HEK293T (cell line): Measurements from ENCODE around the gene NRTN.
A peak's percentile ranks its signal among the peaks of the same experiment; 100 is the strongest.

Experiments used
- CTCF ChIA-PET: fragments of 350-600 bp; formaldehyde crosslinking; extraction: SDS; loops from one replicate; lab custom pipeline; 2021; ENCODE audit warnings: antibody characterized with exemption, inconsistent platforms; lab: Yijun Ruan, JAX
- POLR2A ChIA-PET: fragments of 350-600 bp; formaldehyde crosslinking; extraction: SDS; loops from one replicate; lab custom pipeline; 2020; ENCODE audit warnings: antibody characterized with exemption, inconsistent platforms; lab: Yijun Ruan, JAX
- DNase-seq: peaks from one replicate; pipeline ENCODE4 v3.0.0; 2012; ENCODE audit warnings: mixed read lengths; ENCODE audit errors: extremely low spot score
- ARNT ChIP-seq: fragments of 450-650 bp; IDR thresholded peaks from 2 replicates; pipeline ENCODE4 v1.6.1; 2017; ENCODE audit warnings: mild to moderate bottlenecking
- BHLHE40 ChIP-seq: fragments of 450-650 bp; IDR thresholded peaks from 2 replicates; pipeline ENCODE4 v1.6.1; 2016; ENCODE audit warnings: mild to moderate bottlenecking, moderate library complexity, borderline replicate concordance
- CTBP1 ChIP-seq: fragments of 450-650 bp; IDR thresholded peaks from 2 replicates; pipeline ENCODE4 v1.6.1; 2016; ENCODE audit warnings: borderline replicate concordance
- ELF4 ChIP-seq: fragments of 450-650 bp; IDR thresholded peaks from 2 replicates; pipeline ENCODE4 v1.6.1; 2017; ENCODE audit warnings: antibody characterized with exemption
- FOXA1 ChIP-seq: fragments of 450-650 bp; IDR thresholded peaks from 2 replicates; pipeline ENCODE4 v1.6.1; 2016; ENCODE audit warnings: mild to moderate bottlenecking
- FOXK2 ChIP-seq: fragments of 450-650 bp; IDR thresholded peaks from 2 replicates; pipeline ENCODE4 v1.6.1; 2016; ENCODE audit warnings: mild to moderate bottlenecking
- FOXM1 ChIP-seq: fragments of 450-650 bp; IDR thresholded peaks from 2 replicates; pipeline ENCODE4 v1.6.1; 2017; ENCODE audit warnings: mild to moderate bottlenecking, borderline replicate concordance
- HDGF ChIP-seq: fragments of 450-650 bp; IDR thresholded peaks from 2 replicates; pipeline ENCODE4 v1.6.1; 2017; ENCODE audit warnings: antibody characterized with exemption, borderline replicate concordance
- L3MBTL2 ChIP-seq: fragments of 450-650 bp; conservative IDR thresholded peaks from 2 replicates; pipeline ENCODE4 v1.6.1; 2016; ENCODE audit warnings: mild to moderate bottlenecking
- LEF1 ChIP-seq: fragments of 450-650 bp; IDR thresholded peaks from 2 replicates; pipeline ENCODE4 v1.6.1; 2017; ENCODE audit warnings: mild to moderate bottlenecking, borderline replicate concordance
- NFRKB ChIP-seq: fragments of 450-650 bp; IDR thresholded peaks from 2 replicates; pipeline ENCODE4 v1.6.1; 2016; ENCODE audit warnings: mild to moderate bottlenecking, moderate library complexity
- SP1 ChIP-seq: fragments of 450-650 bp; IDR thresholded peaks from 2 replicates; pipeline ENCODE4 v1.6.1; 2017
- SUZ12 ChIP-seq: fragments of 450-650 bp; IDR thresholded peaks from 2 replicates; pipeline ENCODE4 v1.6.1; 2016; ENCODE audit warnings: mild to moderate bottlenecking
- TARDBP ChIP-seq: fragments of 450-650 bp; IDR thresholded peaks from 2 replicates; pipeline ENCODE4 v1.6.1; 2016
- ZNF384 ChIP-seq: fragments of 450-650 bp; IDR thresholded peaks from 2 replicates; pipeline ENCODE4 v1.6.1; 2016
- TF ChIP-seq, protein P1 (sequence below): fragments of 450-650 bp; IDR thresholded peaks from 2 replicates; pipeline ENCODE4 v1.6.1; 2016

The NRTN gene

DNA sequence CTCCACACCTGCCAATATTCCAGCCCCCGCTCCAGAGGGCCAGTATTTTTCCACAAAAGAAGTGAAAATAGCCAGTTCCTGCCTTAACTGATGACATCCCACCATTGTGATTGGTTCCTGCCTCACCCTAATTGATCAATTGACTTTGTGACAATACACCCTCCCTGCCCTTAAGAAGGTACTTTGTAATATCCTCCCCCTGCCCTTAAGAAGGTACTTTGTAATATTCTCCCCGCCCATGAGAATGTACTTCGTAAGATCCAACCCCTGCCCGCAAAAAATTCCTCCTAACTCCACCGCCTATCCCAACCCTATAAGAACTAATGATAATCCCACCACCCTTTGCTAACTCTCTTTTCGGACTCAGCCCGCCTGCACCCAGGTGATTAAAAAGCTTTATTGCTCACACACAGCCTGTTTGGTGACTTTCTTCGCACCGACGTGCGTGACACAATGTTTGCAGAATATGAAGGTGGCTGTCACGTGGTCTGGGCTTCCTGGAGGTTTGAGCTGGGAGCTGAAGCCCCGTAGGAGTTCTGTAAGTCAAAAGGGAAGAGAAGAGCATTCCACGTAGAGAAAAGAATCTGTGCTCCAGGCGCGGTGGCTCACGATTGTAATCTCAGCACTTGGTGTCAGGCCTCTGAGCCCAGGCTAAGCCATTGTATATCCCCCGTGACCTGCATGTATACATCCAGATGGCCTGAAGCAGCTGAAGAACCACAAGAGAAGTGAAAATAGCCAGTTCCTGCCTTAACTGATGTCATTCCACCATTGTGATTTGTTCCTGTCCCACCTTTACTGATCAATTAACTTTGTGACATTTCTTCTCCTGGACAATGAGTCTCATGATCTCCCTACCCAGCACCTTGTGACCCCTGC is 52.6 kb downstream of the NRTN start:
- CTCF ChIA-PET, result no interaction called here

DNA sequence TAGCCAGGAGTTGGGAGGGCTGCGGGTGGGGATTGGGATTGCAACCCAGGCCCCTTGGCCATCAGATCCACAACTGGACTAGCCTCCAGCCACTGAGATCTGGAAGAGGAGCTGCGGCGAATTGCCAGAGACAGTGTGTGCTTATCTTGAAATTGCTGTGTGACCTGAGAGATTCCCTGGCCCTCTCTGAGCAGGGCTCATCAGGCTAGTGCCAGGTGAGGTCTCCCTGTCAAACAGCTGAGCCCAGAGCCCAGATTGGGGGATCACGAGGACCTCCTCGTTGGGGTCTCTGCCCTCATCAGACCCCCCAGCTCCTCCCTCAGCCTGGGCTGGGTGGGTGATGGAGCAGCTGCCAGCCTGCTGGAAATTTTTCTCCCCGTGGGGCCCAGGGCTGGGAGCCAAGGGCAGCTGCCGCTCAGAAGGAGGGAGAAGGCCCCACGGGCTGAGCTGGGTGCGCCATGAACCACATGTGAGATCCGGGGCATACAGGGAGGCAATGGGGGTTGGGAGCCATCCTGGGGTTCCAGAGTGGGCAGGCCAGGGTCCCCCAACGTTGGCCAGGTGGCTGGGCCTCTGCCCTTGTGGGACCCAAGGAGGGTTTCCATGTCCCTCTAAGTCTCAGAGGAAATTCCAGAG is 58.3 kb downstream of the NRTN start:
- CTCF ChIA-PET, result no interaction called here
- POLR2A ChIA-PET, result no interaction called here
- TF ChIP-seq L3MBTL2 (no peak), LEF1 (no peak), BHLHE40 (no peak), FOXA1 (no peak), ARNT (no peak), FOXK2 (no peak), SP1 (no peak), ELF4 (no peak), ZNF384 (no peak)
- DNase-seq, result no peak

More for the DNA sequence above, 52.6 kb downstream of the NRTN start:
- no peak for TF ChIP-seq CTBP1
- TF ChIP-seq LEF1, result no peak
- DNase-seq, result no peak
- POLR2A ChIA-PET, result interaction anchor here (1.0 kb wide), 1 partner anchor 30 kb away, joined by 5 read pairs; no protein-coding TSS in a partner anchor

DNA sequence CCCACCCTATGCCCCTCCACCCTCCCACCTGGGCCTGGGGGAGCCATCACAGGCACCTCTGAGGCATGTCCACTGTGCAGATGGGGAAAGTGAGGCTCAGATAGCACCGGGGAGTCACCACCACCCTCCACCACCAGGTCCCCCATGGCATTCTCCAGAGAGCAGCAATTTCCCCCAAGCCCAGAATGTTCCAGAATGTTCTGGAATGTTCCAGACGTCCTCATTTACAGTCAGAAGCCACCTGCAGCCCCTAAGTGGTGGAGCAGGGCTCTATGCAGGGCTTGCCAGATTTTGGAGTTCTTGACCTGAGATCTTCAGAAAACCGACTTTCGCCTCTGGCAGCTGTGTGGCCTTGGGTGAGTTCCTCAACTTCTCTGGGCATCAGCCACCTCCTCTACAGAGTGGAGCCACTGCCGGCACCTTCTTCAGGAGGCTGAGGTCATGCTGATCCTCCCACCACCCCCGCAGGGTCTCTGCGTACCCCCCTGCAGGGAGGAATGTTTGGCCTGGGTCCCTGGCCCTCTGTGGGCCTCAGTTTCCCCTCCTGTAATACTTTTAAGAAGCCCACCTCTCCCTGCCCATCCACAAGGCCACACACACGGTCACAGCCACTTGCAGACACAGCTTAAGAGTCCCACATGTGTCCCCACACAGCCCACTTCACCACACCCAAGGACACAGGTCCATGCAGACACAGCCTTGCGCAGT is 59.3 kb downstream of the NRTN start:
- TF ChIP-seq CTBP1 (no peak), FOXA1 (no peak)
- ChIA-PET CTCF (interaction anchor here (0.5 to 0.6 kb wide), 2 partner anchors 15 to 1511 kb away, joined by 3 read pairs; no protein-coding TSS in a partner anchor), POLR2A (no interaction called here)
- no peak for DNase-seq

DNA sequence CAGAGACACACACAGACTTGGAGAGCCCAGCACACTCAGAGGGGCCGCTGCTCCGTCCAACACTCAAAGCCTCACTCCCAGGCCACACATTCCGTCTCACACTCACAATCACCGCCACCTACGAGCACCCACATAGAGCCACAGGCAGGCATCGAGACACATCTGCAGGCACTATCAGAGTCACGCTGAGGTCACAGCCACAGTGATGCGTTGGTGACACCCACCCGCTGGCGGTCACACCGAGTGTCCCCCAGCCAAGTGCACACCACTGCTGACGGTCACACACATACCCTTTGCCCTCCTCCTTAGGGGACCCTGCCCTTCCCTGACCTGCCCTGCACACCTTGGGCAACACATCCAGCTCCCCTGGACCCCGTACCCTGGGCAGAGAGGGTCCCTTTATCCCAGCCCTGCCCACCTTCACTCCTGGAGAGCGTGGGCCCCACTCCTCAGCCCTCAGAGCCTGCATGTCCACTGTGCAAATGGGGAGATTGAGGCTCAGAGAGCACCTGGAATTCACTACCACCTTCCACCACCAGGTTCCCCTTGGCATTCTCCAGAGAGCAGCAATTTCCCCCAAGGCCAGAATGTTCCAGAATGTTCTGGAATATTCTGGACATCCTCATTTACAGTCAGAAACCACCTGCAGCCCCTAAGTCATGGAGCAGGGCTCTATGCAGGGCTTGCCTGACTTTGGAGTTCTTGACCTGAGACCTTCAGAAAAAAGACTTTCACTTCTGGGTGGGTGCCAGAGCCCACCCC is 60.0 kb downstream of the NRTN start:
- ChIA-PET CTCF (interaction anchor here (0.5 to 0.6 kb wide), 2 partner anchors 16 to 1510 kb away, joined by 3 read pairs; no protein-coding TSS in a partner anchor), POLR2A (no interaction called here)
- TF ChIP-seq SUZ12 (no peak), BHLHE40 (no peak), LEF1 (no peak), ARNT (0 out of 2 replicates have a peak, but pooled peaks have one; percentile 23), L3MBTL2 (0 out of 2 replicates have a peak, but pooled peaks have one; percentile 16)
- DNase-seq, result no peak

DNA sequence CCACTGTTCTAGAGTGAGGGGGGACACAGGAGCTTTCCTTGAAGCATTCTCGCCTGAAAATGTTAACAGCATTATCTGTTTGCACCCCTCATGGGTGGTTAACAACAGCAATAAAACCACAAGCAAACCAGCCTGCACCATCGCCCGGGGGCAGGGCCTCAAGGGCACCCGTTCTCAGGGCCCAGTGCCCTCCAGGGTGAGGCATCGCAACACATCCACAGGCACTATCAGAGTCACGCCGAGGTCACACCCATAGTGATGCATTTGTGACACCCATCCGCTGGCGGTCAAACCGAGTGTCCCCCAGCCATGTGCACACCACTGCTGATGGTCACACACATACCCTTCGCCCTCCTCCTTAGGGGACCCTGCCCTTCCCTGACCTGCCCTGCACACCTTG is 60.9 kb downstream of the NRTN start:
- ChIA-PET CTCF (no interaction called here), POLR2A (no interaction called here)
- TF ChIP-seq HDGF (no peak), TARDBP (no peak), ZNF384 (no peak), FOXK2 (no peak), FOXM1 (no peak), BHLHE40 (no peak), NFRKB (no peak), ARNT (no peak), SP1 (no peak), FOXA1 (no peak), CTBP1 (no peak), L3MBTL2 (no peak), LEF1 (no peak), ELF4 (no peak), SUZ12 (no peak)
- TF ChIP-seq, protein P1, sequence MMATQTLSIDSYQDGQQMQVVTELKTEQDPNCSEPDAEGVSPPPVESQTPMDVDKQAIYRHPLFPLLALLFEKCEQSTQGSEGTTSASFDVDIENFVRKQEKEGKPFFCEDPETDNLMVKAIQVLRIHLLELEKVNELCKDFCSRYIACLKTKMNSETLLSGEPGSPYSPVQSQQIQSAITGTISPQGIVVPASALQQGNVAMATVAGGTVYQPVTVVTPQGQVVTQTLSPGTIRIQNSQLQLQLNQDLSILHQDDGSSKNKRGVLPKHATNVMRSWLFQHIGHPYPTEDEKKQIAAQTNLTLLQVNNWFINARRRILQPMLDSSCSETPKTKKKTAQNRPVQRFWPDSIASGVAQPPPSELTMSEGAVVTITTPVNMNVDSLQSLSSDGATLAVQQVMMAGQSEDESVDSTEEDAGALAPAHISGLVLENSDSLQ, result no peak
- no peak for DNase-seq

DNA sequence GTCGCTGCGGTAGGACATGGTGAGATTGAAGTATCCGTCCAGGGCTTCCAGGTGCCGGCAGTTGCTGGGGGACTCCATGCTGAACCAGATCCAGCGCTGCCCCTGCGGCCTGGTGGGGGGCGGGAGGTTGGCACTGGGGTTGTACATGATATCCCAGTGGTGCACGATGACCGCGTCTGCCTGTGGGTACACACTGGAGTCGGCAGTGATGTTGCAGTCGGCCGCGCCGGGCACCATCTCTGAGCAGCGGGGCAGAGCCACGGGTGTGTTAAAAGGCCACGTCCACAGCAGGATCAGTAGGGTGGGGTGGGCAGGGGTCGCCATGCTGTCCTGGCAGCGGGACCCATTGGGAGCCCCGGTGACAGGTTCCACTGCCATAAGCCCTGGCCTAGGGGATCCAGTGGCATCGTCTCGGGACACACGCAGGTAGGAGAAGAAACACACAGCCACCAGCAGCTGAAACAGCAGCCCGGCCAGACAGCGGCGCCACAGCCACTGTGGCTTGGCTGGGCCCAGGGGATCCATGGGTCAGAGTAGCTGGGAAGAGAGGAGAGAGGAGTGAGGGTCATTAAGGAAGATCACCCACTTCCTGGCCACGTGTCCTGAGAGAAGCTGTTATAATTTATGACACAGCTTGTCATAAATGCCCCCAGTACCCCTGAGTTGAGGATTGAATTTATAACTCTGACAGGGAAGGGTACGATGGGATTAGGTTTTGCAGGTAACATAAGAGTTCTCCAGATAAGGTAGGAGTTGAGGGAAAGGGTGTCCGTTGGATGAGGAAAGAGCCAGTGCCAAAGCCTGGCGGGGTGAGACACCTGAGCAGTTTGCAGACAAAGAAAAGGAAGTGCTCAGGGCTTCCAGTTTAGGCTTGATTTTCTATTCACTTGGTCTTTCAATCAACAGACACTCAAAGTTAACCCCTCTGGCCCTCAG is 62.6 kb downstream of the NRTN start:
- POLR2A ChIA-PET, result no interaction called here
- no peak for DNase-seq

More for the DNA sequence above, 62.6 kb downstream of the NRTN start:
- CTCF ChIA-PET, result no interaction called here
- no peak for TF ChIP-seq L3MBTL2
- TF ChIP-seq LEF1, result no peak
- no peak for TF ChIP-seq CTBP1
- no peak for TF ChIP-seq BHLHE40
- TF ChIP-seq FOXK2, result no peak
- TF ChIP-seq, protein P1, result no peak
- TF ChIP-seq NFRKB, result no peak
- no peak for TF ChIP-seq TARDBP
- TF ChIP-seq HDGF, result no peak
- TF ChIP-seq FOXM1, result no peak
- no peak for TF ChIP-seq ZNF384
- no peak for TF ChIP-seq ELF4
- no peak for TF ChIP-seq ARNT
